VCaP (cell line): ENCODE results near the gene SHISA6.
A peak's percentile ranks its signal among the peaks of the same experiment; 100 is the strongest.

Experiments
- H3K27ac ChIP-seq: fragments of 450-650 bp; 2 replicates; pipeline ENCODE4 v1.5.1; 2017
- CTCF ChIP-seq: fragments of 450-650 bp; conservative IDR thresholded peaks from 2 replicates; pipeline ENCODE4 v1.5.1; 2017; ENCODE audit warnings: mild to moderate bottlenecking, moderate library complexity

The SHISA6 gene

GRCh38 chr17:11264183-11264871 lies 23.3 kb downstream of the SHISA6 start:
- H3K27ac ChIP-seq: no peak overlapping the region
- TF ChIP-seq CTCF: peak; percentile 52

- TF ChIP-seq CTCF: no peak
- H3K27ac ChIP-seq: no peak overlapping the region
Measured at GRCh38 chr17:11267999-11268575, 27.1 kb downstream of the SHISA6 start.

- no peak overlapping the region for H3K27ac ChIP-seq
- TF ChIP-seq CTCF: no peak
Measured at GRCh38 chr17:11269210-11269609, 28.2 kb downstream of the SHISA6 start.

GRCh38 chr17:11272191-11272590 lies 31.2 kb downstream of the SHISA6 start:
- no peak for TF ChIP-seq CTCF
- no peak overlapping the region for H3K27ac ChIP-seq

GRCh38 chr17:11273596-11273995 lies 32.6 kb downstream of the SHISA6 start:
- no peak overlapping the region for H3K27ac ChIP-seq
- TF ChIP-seq CTCF: no peak

GRCh38 chr17:11274106-11274505 lies 33.1 kb downstream of the SHISA6 start:
- TF ChIP-seq CTCF: no peak
- peak overlapping the region; percentile 43; the same call in 1 of the 2 replicates for H3K27ac ChIP-seq

- H3K27ac ChIP-seq: no peak overlapping the region
- no peak for TF ChIP-seq CTCF
Measured at GRCh38 chr17:11276486-11276885, 35.5 kb downstream of the SHISA6 start.
